A673 (cell line): Measurements from ENCODE around the gene ARHGAP18. TPM values are rescaled to one million over a fixed set of nuclear protein-coding genes. Genes with fewer than 3 reads are reported as not detected.

Experiments used
- BruUV-seq: library from RNA; stranded (reverse); fragments of 400-500 nt; replicated peaks from 2 replicates; lab custom pipeline; 2021; lab: Mats Ljungman, UMichigan
- CTCF ChIA-PET: fragments of 300-600 bp; sonication (Branson Sonifier 250); formaldehyde crosslinking; loops from one replicate; lab custom pipeline; 2022; ENCODE audit warnings: antibody characterized with exemption; lab: Charles Lee
- POLR2A ChIA-PET: fragments of 300-600 bp; sonication (Branson Sonifier 250); formaldehyde crosslinking; loops from one replicate; lab custom pipeline; 2022; ENCODE audit warnings: antibody characterized with exemption; ENCODE audit not compliant: low non-redundant PET; lab: Charles Lee
- DNase-seq: peaks from one replicate; pipeline ENCODE4 v3.0.0-alpha.2; 2015; ENCODE audit warnings: low spot score
- H3K27ac ChIP-seq: fragments of 200-600 bp; sonication (generic); 2 replicates; pipeline ENCODE4 v1.5.1; 2016; ENCODE audit warnings: mixed run types, low read depth, mild to moderate bottlenecking, mixed read lengths, antibody characterized with exemption, low read length; ENCODE audit not compliant: poor library complexity, severe bottlenecking
- H3K27me3 ChIP-seq: fragments of 200-600 bp; sonication (generic); replicated peaks from 2 replicates; pipeline ENCODE4 v1.6.1; 2017; ENCODE audit warnings: mixed run types, low read depth, mild to moderate bottlenecking, mixed read lengths, antibody characterized with exemption, low read length; ENCODE audit not compliant: insufficient read depth, poor library complexity
- H3K36me3 ChIP-seq: fragments of 200-600 bp; sonication (generic); 2 replicates; pipeline ENCODE4 v1.6.1; 2016; ENCODE audit warnings: mixed run types, mild to moderate bottlenecking, mixed read lengths, antibody characterized with exemption, low read length; ENCODE audit not compliant: insufficient read depth, poor library complexity, severe bottlenecking
- H3K4me1 ChIP-seq: fragments of 200-600 bp; sonication (generic); 2 replicates; pipeline ENCODE4 v1.6.1; 2017; ENCODE audit warnings: mixed run types, mild to moderate bottlenecking, mixed read lengths, antibody characterized with exemption, low read length; ENCODE audit not compliant: insufficient read depth, poor library complexity, severe bottlenecking
- H3K4me3 ChIP-seq: fragments of 200-600 bp; sonication (generic); 2 replicates; pipeline ENCODE4 v1.5.1; 2016; ENCODE audit warnings: low read depth, mixed run types, mild to moderate bottlenecking, mixed read lengths, low read length; ENCODE audit not compliant: poor library complexity, severe bottlenecking
- H3K9me3 ChIP-seq: fragments of 200-600 bp; sonication (generic); 2 replicates; pipeline ENCODE4 v1.6.1; 2016; ENCODE audit warnings: mixed run types, low read depth, mild to moderate bottlenecking, mixed read lengths, antibody characterized with exemption, low read length; ENCODE audit not compliant: poor library complexity, severe bottlenecking
- CTCF ChIP-seq: fragments of 300-800, 200-600 bp; sonication (generic); conservative IDR thresholded peaks from 2 replicates; pipeline ENCODE4 v1.5.1; 2017; ENCODE audit warnings: low read depth, mild to moderate bottlenecking, antibody characterized with exemption, low read length, moderate library complexity, mixed read lengths
- EZH2 ChIP-seq: fragments of 200-600 bp; sonication (generic); IDR thresholded peaks from 2 replicates; pipeline ENCODE4 v1.6.1; 2017; ENCODE audit warnings: borderline replicate concordance, low read depth, mild to moderate bottlenecking, mixed read lengths, antibody characterized with exemption, low read length; ENCODE audit not compliant: poor library complexity, severe bottlenecking
- intact Hi-C: fragments of 100-400 bp; cut with micrococcal nuclease; formaldehyde crosslinking; loops from one replicate; pipeline ENCODE4 v1.10.0; 2022; ENCODE audit not compliant: unreplicated experiment
- total RNA-seq: library from RNA; stranded (reverse); gene quantifications from 2 replicates; pipeline ENCODE4 v1.2.3, GENCODE V29; 2021

The ARHGAP18 gene
- total RNA-seq, 1 experiment from 2014 or later = 14.2 TPM

GRCh38 chr6:129749749-129750120, 39.8 kb upstream of the ARHGAP18 start:
- H3K27ac ChIP-seq = peak overlapping the region; percentile 59
- intact Hi-C loops = no loop called here

GRCh38 chr6:129748901-129749748, 39.1 kb upstream of the ARHGAP18 start:
- TF ChIP-seq EZH2 (no peak), CTCF (no peak)
- Histone ChIP-seq H3K27ac (peak overlapping the region; percentile 59), H3K4me1 (peaks cover 54% of the 10 kb centered on the region), H3K36me3 (no peaks in the 10 kb centered on the region), H3K9me3 (no peaks in the 10 kb centered on the region), H3K27me3 (no peaks in the 10 kb centered on the region), H3K4me3 (peak overlapping the region; percentile 3)
- ChIA-PET POLR2A (no interaction called here), CTCF (no interaction called here)
- intact Hi-C loops = no loop called here
- DNase-seq = peak; percentile 49
- no TSS peak for BruUV-seq

More at GRCh38 chr6:129749749-129750120, 39.8 kb upstream of the ARHGAP18 start:
- ChIA-PET CTCF (interaction anchor here (1.2 kb wide), 1 partner anchor 40 kb away, joined by 3 read pairs; the partner anchor contains the start of gene ARHGAP18), POLR2A (no interaction called here)
- H3K4me3 ChIP-seq = peak overlapping the region; percentile 1
- TF ChIP-seq CTCF = no peak
- TF ChIP-seq EZH2 = no peak
- no TSS peak for BruUV-seq
- H3K36me3 ChIP-seq = no peaks in the 10 kb centered on the region
- DNase-seq = peak; percentile 77
- H3K27me3 ChIP-seq = no peaks in the 10 kb centered on the region
- H3K4me1 ChIP-seq = peaks cover 54% of the 10 kb centered on the region
- H3K9me3 ChIP-seq = no peaks in the 10 kb centered on the region

GRCh38 chr6:129748212-129748900, 38.4 kb upstream of the ARHGAP18 start:
- Histone ChIP-seq H3K4me3 (peak overlapping the region; percentile 3), H3K27ac (peak overlapping the region; percentile 59), H3K9me3 (no peaks in the 10 kb centered on the region), H3K4me1 (peaks cover 54% of the 10 kb centered on the region), H3K27me3 (no peaks in the 10 kb centered on the region), H3K36me3 (no peaks in the 10 kb centered on the region)
- intact Hi-C loops = no loop called here
- BruUV-seq = no TSS peak
- ChIA-PET CTCF (no interaction called here), POLR2A (no interaction called here)
- DNase-seq = peak; percentile 68
- TF ChIP-seq EZH2 (no peak), CTCF (no peak)
